SK-N-SH treated with all-trans-retinoic acid at 6 μM for 48 hours (cell line): ENCODE data around the gene DGCR2.
A peak's percentile ranks its signal among the peaks of the same experiment; 100 is the strongest.

Experiments
- ATAC-seq: fragments of 200-7000 bp; cut with Tn5 transposase; 3 replicates; pipeline ENCODE4 v1.9.1; 2020; ENCODE audit warnings: mild to moderate bottlenecking, moderate library complexity
- ARNTL ChIP-seq: fragments of 450-650 bp; formaldehyde crosslinking; IDR thresholded peaks from 2 replicates; pipeline ENCODE4 v1.5.0; 2020; ENCODE audit warnings: low read depth, mild to moderate bottlenecking, moderate library complexity, borderline replicate concordance
- BACH2 ChIP-seq: fragments of 250-450 bp; sonication (Bioruptor Pico); IDR thresholded peaks from 2 replicates; pipeline ENCODE4 v1.9.0; 2021; ENCODE audit warnings: mild to moderate bottlenecking, borderline replicate concordance
- CSDC2 ChIP-seq: fragments of 250-450 bp; sonication (Bioruptor Pico); IDR thresholded peaks from 2 replicates; pipeline ENCODE4 v1.5.0; 2020; ENCODE audit warnings: mild to moderate bottlenecking, moderate library complexity
- CSRNP3 ChIP-seq: fragments of 250-450 bp; sonication (Bioruptor Pico); IDR thresholded peaks from 2 replicates; pipeline ENCODE4 v1.5.1; 2021; ENCODE audit warnings: mild to moderate bottlenecking, moderate library complexity
- ESRRG ChIP-seq: fragments of 250-450 bp; sonication (Bioruptor Pico); IDR thresholded peaks from 2 replicates; pipeline ENCODE4 v1.6.1; 2021; ENCODE audit warnings: mild to moderate bottlenecking
- GLIS3 ChIP-seq: fragments of 250-450 bp; sonication (Bioruptor Pico); IDR thresholded peaks from 2 replicates; pipeline ENCODE4 v1.5.0; 2020; ENCODE audit warnings: mild to moderate bottlenecking, moderate library complexity
- ISL1 ChIP-seq: fragments of 250-450 bp; sonication (Bioruptor Pico); IDR thresholded peaks from 2 replicates; pipeline ENCODE4 v2.1.2; 2022; ENCODE audit warnings: mild to moderate bottlenecking, moderate library complexity
- OSR1 ChIP-seq: fragments of 250-450 bp; sonication (Bioruptor Pico); IDR thresholded peaks from 2 replicates; pipeline ENCODE4 v1.8.0; 2022; ENCODE audit warnings: moderate library complexity, mild to moderate bottlenecking, inconsistent platforms
- PATZ1 ChIP-seq: fragments of 250-450 bp; sonication (Bioruptor Pico); IDR thresholded peaks from 2 replicates; pipeline ENCODE4 v1.8.0; 2020; ENCODE audit warnings: mild to moderate bottlenecking, moderate library complexity, borderline replicate concordance
- POU6F1 ChIP-seq: fragments of 250-450 bp; sonication (Bioruptor Pico); IDR thresholded peaks from 2 replicates; pipeline ENCODE4 v1.8.0; 2021; ENCODE audit warnings: low read depth, mild to moderate bottlenecking, moderate library complexity, borderline replicate concordance
- RARB ChIP-seq: fragments of 250-450 bp; sonication (Bioruptor Pico); IDR thresholded peaks from 2 replicates; pipeline ENCODE4 v1.8.0; 2021; ENCODE audit warnings: mild to moderate bottlenecking, moderate library complexity
- SNAI2 ChIP-seq: fragments of 250-450 bp; sonication (Bioruptor Pico); IDR thresholded peaks from 2 replicates; pipeline ENCODE4 v1.5.0; 2020; ENCODE audit warnings: mild to moderate bottlenecking, moderate library complexity
- TCF4 ChIP-seq: fragments of 250-450 bp; sonication (Bioruptor Pico); IDR thresholded peaks from 2 replicates; pipeline ENCODE4 v1.8.0; 2021; ENCODE audit warnings: mild to moderate bottlenecking, moderate library complexity, borderline replicate concordance
- TOX ChIP-seq: fragments of 250-450 bp; sonication (Bioruptor Pico); IDR thresholded peaks from 2 replicates; pipeline ENCODE4 v1.8.0; 2021; ENCODE audit warnings: mild to moderate bottlenecking, moderate library complexity, borderline replicate concordance
- TSHZ2 ChIP-seq: fragments of 250-450 bp; sonication (Bioruptor Pico); IDR thresholded peaks from 2 replicates; pipeline ENCODE4 v1.5.0; 2020; ENCODE audit warnings: mild to moderate bottlenecking, moderate library complexity
- ZC3H10 ChIP-seq: fragments of 250-450 bp; sonication (Bioruptor Pico); IDR thresholded peaks from 2 replicates; pipeline ENCODE4 v1.5.1; 2021; ENCODE audit warnings: mild to moderate bottlenecking, moderate library complexity
- ZFP3 ChIP-seq: fragments of 250-450 bp; sonication (Bioruptor Pico); IDR thresholded peaks from 2 replicates; pipeline ENCODE4 v1.5.0; 2020; ENCODE audit warnings: mild to moderate bottlenecking, moderate library complexity
- ZFP30 ChIP-seq: fragments of 450-650 bp; formaldehyde crosslinking; IDR thresholded peaks from 2 replicates; pipeline ENCODE4 v1.5.0; 2022; ENCODE audit warnings: mild to moderate bottlenecking, moderate library complexity
- ZNF565 ChIP-seq: fragments of 450-650 bp; formaldehyde crosslinking; conservative IDR thresholded peaks from 2 replicates; pipeline ENCODE4 v1.5.0; 2020; ENCODE audit warnings: low read depth, mild to moderate bottlenecking, moderate library complexity
- ZNF70 ChIP-seq: fragments of 450-650 bp; formaldehyde crosslinking; IDR thresholded peaks from 2 replicates; pipeline ENCODE4 v1.5.0; 2020; ENCODE audit warnings: mild to moderate bottlenecking, moderate library complexity
- ZNF8 ChIP-seq: fragments of 450-650 bp; formaldehyde crosslinking; IDR thresholded peaks from 2 replicates; pipeline ENCODE4 v1.5.0; 2020; ENCODE audit warnings: mild to moderate bottlenecking, moderate library complexity

The DGCR2 gene

GRCh38 chr22:19061471-19062138 lies 60.6 kb downstream of the DGCR2 start:
- no peak for ATAC-seq
- TF ChIP-seq ZFP30 (CRISPR knock-in tag) (no peak), TSHZ2 (CRISPR knock-in tag) (no peak), ZC3H10 (no peak), BACH2 (CRISPR knock-in tag) (no peak), ZNF565 (no peak), TCF4 (CRISPR knock-in tag) (no peak), ISL1 (CRISPR knock-in tag) (no peak), TOX (CRISPR knock-in tag) (no peak), ARNTL (CRISPR knock-in tag) (no peak), OSR1 (CRISPR knock-in tag) (no peak), ESRRG (no peak), ZNF8 (CRISPR knock-in tag) (no peak), CSRNP3 (CRISPR knock-in tag) (no peak), GLIS3 (no peak), ZFP3 (CRISPR knock-in tag) (no peak), ZNF70 (CRISPR knock-in tag) (no peak), RARB (CRISPR knock-in tag) (no peak)

- ATAC-seq: no peak
Measured at GRCh38 chr22:19060356-19061009, 61.7 kb downstream of the DGCR2 start.

GRCh38 chr22:19059481-19060278 lies 62.5 kb downstream of the DGCR2 start:
- no peak for ATAC-seq
- TF ChIP-seq CSDC2: no peak
- no peak for TF ChIP-seq ZFP30 (CRISPR knock-in tag)
- TF ChIP-seq SNAI2 (CRISPR knock-in tag): no peak
- TF ChIP-seq, all 23 proteins: peak for 0

More at GRCh38 chr22:19060356-19061009, 61.7 kb downstream of the DGCR2 start:
- TF ChIP-seq ZNF565 (no peak), ZNF8 (CRISPR knock-in tag) (no peak), TCF4 (CRISPR knock-in tag) (no peak), ZFP30 (CRISPR knock-in tag) (no peak), ZNF70 (CRISPR knock-in tag) (no peak), CSDC2 (no peak), POU6F1 (CRISPR knock-in tag) (no peak), GLIS3 (no peak)

- peak; percentile 53 for ATAC-seq
- TF ChIP-seq PATZ1 (CRISPR knock-in tag) (no peak), SNAI2 (CRISPR knock-in tag) (no peak), CSRNP3 (CRISPR knock-in tag) (no peak), ZC3H10 (no peak), ISL1 (CRISPR knock-in tag) (no peak), RARB (CRISPR knock-in tag) (no peak), TSHZ2 (CRISPR knock-in tag) (no peak)
Measured at GRCh38 chr22:19058713-19059451, 63.3 kb downstream of the DGCR2 start.
